PC-3 (cell line): ENCODE measurements around the gene ANKS6. TPM values are rescaled to one million over a fixed set of nuclear protein-coding genes. Genes with fewer than 3 reads are reported as not detected.

Experiments
- ATAC-seq: fragments of 200-7000 bp; cut with Tn5 transposase; 2 replicates; pipeline ENCODE4 v1.9.1; 2020; ENCODE audit warnings: mild to moderate bottlenecking, moderate library complexity
- BruUV-seq: library from RNA; stranded (reverse); fragments of 400-500 nt; replicated peaks from 2 replicates; lab custom pipeline; 2021; lab: Mats Ljungman, UMichigan
- CTCF ChIA-PET: fragments of 300-600 bp; sonication (Branson Sonifier 250); formaldehyde crosslinking; loops from one replicate; lab custom pipeline; 2022; ENCODE audit warnings: antibody characterized with exemption; lab: Charles Lee
- POLR2A ChIA-PET: fragments of 300-600 bp; sonication (Branson Sonifier 250); formaldehyde crosslinking; loops from one replicate; lab custom pipeline; 2022; ENCODE audit warnings: antibody characterized with exemption; ENCODE audit not compliant: unreplicated experiment; lab: Charles Lee
- DNase-seq: peaks from one replicate; pipeline ENCODE4 v3.0.0-alpha.2; 2015
- H2AFZ ChIP-seq: fragments of 300-600 bp; sonication (generic); 2 replicates; pipeline ENCODE4 v1.6.0; 2016; ENCODE audit warnings: antibody characterized with exemption, low read length
- H3F3A ChIP-seq: fragments of 300-600 bp; sonication (generic); one replicate; pipeline ENCODE4 v1.6.0; 2017; ENCODE audit warnings: antibody characterized with exemption, low read length, control low read depth, mild to moderate bottlenecking; ENCODE audit not compliant: unreplicated experiment
- H3K27ac ChIP-seq: fragments of 300-600 bp; sonication (generic); 2 replicates; pipeline ENCODE4 v1.5.1; 2016; ENCODE audit warnings: mild to moderate bottlenecking, low read length
- H3K27me3 ChIP-seq: fragments of 300-600 bp; sonication (generic); 2 replicates; pipeline ENCODE4 v1.6.1; 2016; ENCODE audit warnings: low read length, mixed read lengths
- H3K36me3 ChIP-seq: fragments of 300-600 bp; sonication (generic); 2 replicates; pipeline ENCODE4 v1.6.1; 2016; ENCODE audit warnings: low read depth, mixed run types, low read length, mixed read lengths
- H3K4me1 ChIP-seq: fragments of 300-600 bp; sonication (generic); 2 replicates; pipeline ENCODE4 v1.5.1; 2016; ENCODE audit warnings: low read length; ENCODE audit not compliant: insufficient read depth
- H3K4me2 ChIP-seq: fragments of 300-600 bp; sonication (generic); 2 replicates; pipeline ENCODE4 v1.6.0; 2016; ENCODE audit warnings: low read length
- H3K4me3 ChIP-seq: fragments of 300-600 bp; sonication (generic); 2 replicates; pipeline ENCODE4 v1.5.1; 2016; ENCODE audit warnings: mild to moderate bottlenecking, low read length, mixed read lengths
- H3K79me2 ChIP-seq: fragments of 300-600 bp; sonication (generic); 2 replicates; pipeline ENCODE4 v1.6.1; 2017; ENCODE audit warnings: low read length, mixed read lengths
- H3K9ac ChIP-seq: fragments of 300-600 bp; sonication (generic); 2 replicates; pipeline ENCODE4 v1.6.0; 2016; ENCODE audit warnings: mild to moderate bottlenecking, low read length
- H3K9me2 ChIP-seq: fragments of 300-600 bp; sonication (generic); replicated peaks from 2 replicates; pipeline ENCODE4 v1.6.1; 2016; ENCODE audit warnings: mixed run types, low read length, mixed read lengths
- H3K9me3 ChIP-seq: fragments of 300-600 bp; sonication (generic); 2 replicates; pipeline ENCODE4 v1.6.1; 2016; ENCODE audit warnings: low read length, mixed read lengths
- H4K20me1 ChIP-seq: fragments of 300-600 bp; sonication (generic); 2 replicates; pipeline ENCODE4 v1.6.1; 2016; ENCODE audit warnings: low read length, mixed read lengths
- CTCF ChIP-seq: fragments of 300-600 bp; sonication (generic); conservative IDR thresholded peaks from 2 replicates; pipeline ENCODE4 v1.5.1; 2017; ENCODE audit warnings: antibody characterized with exemption, low read depth, mild to moderate bottlenecking, low read length
- EZH2 ChIP-seq: fragments of 300-600 bp; sonication (generic); IDR thresholded peaks from one replicate; pipeline ENCODE4 v1.6.1; 2017; ENCODE audit warnings: antibody characterized with exemption, mild to moderate bottlenecking, low read length; ENCODE audit not compliant: unreplicated experiment
- EZH2phosphoT487 ChIP-seq: fragments of 300-600 bp; sonication (generic); IDR thresholded peaks from 2 replicates; pipeline ENCODE4 v1.6.1; 2018; ENCODE audit warnings: mild to moderate bottlenecking, antibody characterized with exemption, low read length, borderline replicate concordance
- intact Hi-C: fragments of 100-400 bp; cut with micrococcal nuclease; formaldehyde crosslinking; loops from 2 replicates; pipeline ENCODE4 v1.9.0; 2023
- total RNA-seq: library from RNA; depleted of rRNA; stranded (reverse); fragments of >200 nt; gene quantifications from 2 replicates; pipeline ENCODE4 v1.2.3, GENCODE V29; 2014

Gene ANKS6
- total RNA-seq, 1 experiment from 2014 or later: 39.7 TPM

- no peak for TF ChIP-seq CTCF
- no peak for TF ChIP-seq EZH2phosphoT487
- TF ChIP-seq EZH2: no peak
- no TSS peak for BruUV-seq
- H3K4me2 ChIP-seq: no peak overlapping the region
- H3K36me3 ChIP-seq: no peaks in the 10 kb centered on the region
- POLR2A ChIA-PET: no interaction called here
- no peaks in the 10 kb centered on the region for H3K4me1 ChIP-seq
- H3K27ac ChIP-seq: no peak overlapping the region
- ATAC-seq: no peak
- no peak overlapping the region for H3K4me3 ChIP-seq
- H3K9me3 ChIP-seq: no peaks in the 10 kb centered on the region
- intact Hi-C loops: no loop called here
- H3K27me3 ChIP-seq: no peaks in the 10 kb centered on the region
- H3K9ac ChIP-seq: no peak overlapping the region
- H3K79me2 ChIP-seq: no peaks in the 10 kb centered on the region
- H3K9me2 ChIP-seq: no peaks in the 10 kb centered on the region
- H3F3A ChIP-seq: no peaks in the 10 kb centered on the region
- no peak overlapping the region for H2AFZ ChIP-seq
- H4K20me1 ChIP-seq: no peaks in the 10 kb centered on the region
- CTCF ChIA-PET: no interaction called here
- DNase-seq: no peak
Measured at GRCh38 chr9:98837516-98837915, 41.2 kb upstream of the ANKS6 start.

GRCh38 chr9:98836206-98836605 lies 39.9 kb upstream of the ANKS6 start:
- Histone ChIP-seq H3K9ac (no peak overlapping the region), H3K9me3 (no peaks in the 10 kb centered on the region), H3K4me2 (no peak overlapping the region), H3K79me2 (no peaks in the 10 kb centered on the region), H3K27ac (no peak overlapping the region), H3K36me3 (no peaks in the 10 kb centered on the region), H3K4me1 (no peaks in the 10 kb centered on the region), H2AFZ (no peak overlapping the region), H3F3A (no peaks in the 10 kb centered on the region), H4K20me1 (no peaks in the 10 kb centered on the region), H3K27me3 (no peaks in the 10 kb centered on the region), H3K9me2 (no peaks in the 10 kb centered on the region), H3K4me3 (no peak overlapping the region)
- ATAC-seq (no peak), DNase-seq (no peak)
- ChIA-PET CTCF (no interaction called here), POLR2A (no interaction called here)
- BruUV-seq: no TSS peak
- TF ChIP-seq CTCF: no peak
- no peak for TF ChIP-seq EZH2phosphoT487
- TF ChIP-seq EZH2: no peak
- intact Hi-C loops: no loop called here

GRCh38 chr9:98834386-98834785 lies 38.0 kb upstream of the ANKS6 start:
- Histone ChIP-seq H3K36me3 (no peaks in the 10 kb centered on the region), H3K4me1 (no peaks in the 10 kb centered on the region), H3F3A (no peaks in the 10 kb centered on the region), H3K9ac (no peak overlapping the region), H4K20me1 (no peaks in the 10 kb centered on the region), H3K27ac (no peak overlapping the region), H3K4me3 (no peak overlapping the region), H3K9me3 (no peaks in the 10 kb centered on the region), H3K9me2 (no peaks in the 10 kb centered on the region), H3K4me2 (no peak overlapping the region), H2AFZ (no peak overlapping the region), H3K79me2 (no peaks in the 10 kb centered on the region), H3K27me3 (no peaks in the 10 kb centered on the region)
- DNase-seq: no peak
- POLR2A ChIA-PET: no interaction called here
- intact Hi-C loops: no loop called here
- BruUV-seq: no TSS peak
- no peak for ATAC-seq
- TF ChIP-seq EZH2phosphoT487 (no peak), EZH2 (no peak), CTCF (no peak)
- CTCF ChIA-PET: no interaction called here
